ENCODE data around the gene BCL2A1. TPM values are rescaled to one million over a fixed set of nuclear protein-coding genes. Genes with fewer than 3 reads are reported as not detected.
"Not testable (repeated sequence)": the region's sequence is repeated elsewhere in the genome, so short reads cannot be mapped to it uniquely, and the experiment has no call there.

The BCL2A1 gene
- polyA plus RNA-seq = 4.9 TPM
- long read RNA-seq, donor 1, partial matches to known transcripts = 0 of 1 reads
- long read RNA-seq, donor 1, other reads (novel, unspliced or antisense) = 0 of 1 reads
- long read RNA-seq, donor 2, partial matches to known transcripts = 0 of 5 reads
- long read RNA-seq, donor 2, other reads (novel, unspliced or antisense) = 0 of 5 reads
- long read RNA-seq, donor 3 = 0 reads
- long read RNA-seq, donor 4 = 0 reads
- long read RNA-seq, donor 5 = 0 reads
- long read RNA-seq, donor 6, partial matches to known transcripts = 0 of 5 reads
- long read RNA-seq, donor 6, other reads (novel, unspliced or antisense) = 0 of 5 reads
- long read RNA-seq, donor 7, partial matches to known transcripts = 0 of 1 reads
- long read RNA-seq, donor 7, other reads (novel, unspliced or antisense) = 0 of 1 reads
- long read RNA-seq, donor 8, partial matches to known transcripts = 0 of 3 reads
- long read RNA-seq, donor 8, other reads (novel, unspliced or antisense) = 0 of 3 reads
- long read RNA-seq, donor 9, transcript BCL2A1-201 (2 exons, 1,033 nt) = major isoform, 7 of 14 reads
- long read RNA-seq, donor 9, partial matches to known transcripts = 0 of 14 reads
- long read RNA-seq, donor 9, other reads (novel, unspliced or antisense) = 6 of 14 reads
- long read RNA-seq, donor 10 = 0 reads
- long read RNA-seq, donor 11, partial matches to known transcripts = 0 of 5 reads
- long read RNA-seq, donor 11, other reads (novel, unspliced or antisense) = 0 of 5 reads

GRCh38 chr15:79970624-79971434 is at the start of gene BCL2A1:
Gene BCL2A1, minus strand, starts transcription at chr15:79971196. Its CDS starts 77 bp downstream, at chr15:79971119.
- H3K4me3 ChIP-seq (ENCODE audit: low read length) = no peak within 1 kb of the TSS
- H3K4me1 ChIP-seq (ENCODE audit: control insufficient read depth, insufficient read depth, low read length) = no peaks in the 10 kb centered on the region
- H3K9me3 ChIP-seq (ENCODE audit: control insufficient read depth, low read depth, low read length) = no peaks in the 10 kb centered on the region
- 75% methylated on average over 9 of the region's 11 CpGs for WGBS (ENCODE audit: insufficient coverage, low lambda C conversion rate)
- peak in 1 of 2 donors; percentile 50 for DNase-seq
- H3K27ac ChIP-seq (ENCODE audit: low read length) = peak within 1 kb of the TSS; percentile 16
- H3K27me3 ChIP-seq (ENCODE audit: control insufficient read depth, insufficient read depth, low read length) = no peaks in the 10 kb centered on the region
- H3K36me3 ChIP-seq (ENCODE audit: control insufficient read depth, insufficient read depth, low read length) = no peaks in the 10 kb centered on the region

GRCh38 chr15:80020731-80021130 is 49.7 kb upstream of the BCL2A1 start:
- Histone ChIP-seq H3K4me1 (ENCODE audit: control insufficient read depth, insufficient read depth, low read length) (no peaks in the 10 kb centered on the region), H3K36me3 (ENCODE audit: control insufficient read depth, insufficient read depth, low read length) (no peaks in the 10 kb centered on the region), H3K27me3 (ENCODE audit: control insufficient read depth, insufficient read depth, low read length) (no peaks in the 10 kb centered on the region), H3K4me3 (ENCODE audit: low read length) (no peak overlapping the region), H3K27ac (ENCODE audit: low read length) (no peak overlapping the region), H3K9me3 (ENCODE audit: control insufficient read depth, low read depth, low read length) (peaks cover 4% of the 10 kb centered on the region)
- no CpG with 5 or more reads among the region's 3 CpGs for WGBS (ENCODE audit: insufficient coverage, low lambda C conversion rate)
- DNase-seq = no peak

GRCh38 chr15:80020149-80020548 is 49.2 kb upstream of the BCL2A1 start:
- WGBS (ENCODE audit: insufficient coverage, low lambda C conversion rate) = 89% methylated on average over 1 of the region's 6 CpGs
- not testable (repeated sequence) for H3K36me3 ChIP-seq (ENCODE audit: control insufficient read depth, insufficient read depth, low read length); DNase-seq; H3K4me3 ChIP-seq (ENCODE audit: low read length); H3K4me1 ChIP-seq (ENCODE audit: control insufficient read depth, insufficient read depth, low read length); H3K27ac ChIP-seq (ENCODE audit: low read length); H3K9me3 ChIP-seq (ENCODE audit: control insufficient read depth, low read depth, low read length); H3K27me3 ChIP-seq (ENCODE audit: control insufficient read depth, insufficient read depth, low read length)

GRCh38 chr15:80019168-80019745 is 48.3 kb upstream of the BCL2A1 start:
- H3K4me1 ChIP-seq (ENCODE audit: control insufficient read depth, insufficient read depth, low read length) = no peaks in the 10 kb centered on the region
- no peaks in the 10 kb centered on the region for H3K36me3 ChIP-seq (ENCODE audit: control insufficient read depth, insufficient read depth, low read length)
- no peak for DNase-seq
- no peak overlapping the region for H3K4me3 ChIP-seq (ENCODE audit: low read length)
- H3K9me3 ChIP-seq (ENCODE audit: control insufficient read depth, low read depth, low read length) = peaks cover 4% of the 10 kb centered on the region
- no CpG with 5 or more reads among the region's 8 CpGs for WGBS (ENCODE audit: insufficient coverage, low lambda C conversion rate)
- H3K27ac ChIP-seq (ENCODE audit: low read length) = no peak overlapping the region
- no peaks in the 10 kb centered on the region for H3K27me3 ChIP-seq (ENCODE audit: control insufficient read depth, insufficient read depth, low read length)

GRCh38 chr15:80017139-80017538 is 46.1 kb upstream of the BCL2A1 start:
- H3K4me3 ChIP-seq (ENCODE audit: low read length); H3K27ac ChIP-seq (ENCODE audit: low read length): not testable (repeated sequence)
- WGBS (ENCODE audit: insufficient coverage, low lambda C conversion rate) = no CpG with 5 or more reads among the region's 8 CpGs

GRCh38 chr15:80016506-80016905 is 45.5 kb upstream of the BCL2A1 start:
- not testable (repeated sequence) for DNase-seq; H3K4me3 ChIP-seq (ENCODE audit: low read length); H3K27ac ChIP-seq (ENCODE audit: low read length); H3K36me3 ChIP-seq (ENCODE audit: control insufficient read depth, insufficient read depth, low read length); H3K27me3 ChIP-seq (ENCODE audit: control insufficient read depth, insufficient read depth, low read length); H3K9me3 ChIP-seq (ENCODE audit: control insufficient read depth, low read depth, low read length); H3K4me1 ChIP-seq (ENCODE audit: control insufficient read depth, insufficient read depth, low read length)
- WGBS (ENCODE audit: insufficient coverage, low lambda C conversion rate) = no CpG with 5 or more reads among the region's 27 CpGs

More at GRCh38 chr15:80017139-80017538, 46.1 kb upstream of the BCL2A1 start:
- not testable (repeated sequence) for H3K36me3 ChIP-seq (ENCODE audit: control insufficient read depth, insufficient read depth, low read length); H3K4me1 ChIP-seq (ENCODE audit: control insufficient read depth, insufficient read depth, low read length); DNase-seq; H3K9me3 ChIP-seq (ENCODE audit: control insufficient read depth, low read depth, low read length); H3K27me3 ChIP-seq (ENCODE audit: control insufficient read depth, insufficient read depth, low read length)

- no peaks in the 10 kb centered on the region for H3K4me1 ChIP-seq (ENCODE audit: control insufficient read depth, insufficient read depth, low read length)
- H3K4me3 ChIP-seq (ENCODE audit: low read length) = no peak overlapping the region
- peaks cover 4% of the 10 kb centered on the region for H3K9me3 ChIP-seq (ENCODE audit: control insufficient read depth, low read depth, low read length)
- no peak for DNase-seq
- no CpG with 5 or more reads among the region's 2 CpGs for WGBS (ENCODE audit: insufficient coverage, low lambda C conversion rate)
- no peaks in the 10 kb centered on the region for H3K27me3 ChIP-seq (ENCODE audit: control insufficient read depth, insufficient read depth, low read length)
- no peaks in the 10 kb centered on the region for H3K36me3 ChIP-seq (ENCODE audit: control insufficient read depth, insufficient read depth, low read length)
- no peak overlapping the region for H3K27ac ChIP-seq (ENCODE audit: low read length)
These were observed 44.2 kb upstream of the BCL2A1 start for GRCh38 chr15:80015156-80015555.

- H3K9me3 ChIP-seq (ENCODE audit: control insufficient read depth, low read depth, low read length); H3K27me3 ChIP-seq (ENCODE audit: control insufficient read depth, insufficient read depth, low read length); H3K4me3 ChIP-seq (ENCODE audit: low read length); H3K4me1 ChIP-seq (ENCODE audit: control insufficient read depth, insufficient read depth, low read length); H3K36me3 ChIP-seq (ENCODE audit: control insufficient read depth, insufficient read depth, low read length); H3K27ac ChIP-seq (ENCODE audit: low read length); DNase-seq: not testable (repeated sequence)
- no CpG with 5 or more reads among the region's 7 CpGs for WGBS (ENCODE audit: insufficient coverage, low lambda C conversion rate)
These were observed 43.2 kb upstream of the BCL2A1 start for GRCh38 chr15:80014186-80014585.

- Histone ChIP-seq H3K4me3 (ENCODE audit: low read length) (no peak overlapping the region), H3K36me3 (ENCODE audit: control insufficient read depth, insufficient read depth, low read length) (no peaks in the 10 kb centered on the region), H3K4me1 (ENCODE audit: control insufficient read depth, insufficient read depth, low read length) (no peaks in the 10 kb centered on the region), H3K9me3 (ENCODE audit: control insufficient read depth, low read depth, low read length) (peaks cover 4% of the 10 kb centered on the region), H3K27me3 (ENCODE audit: control insufficient read depth, insufficient read depth, low read length) (no peaks in the 10 kb centered on the region), H3K27ac (ENCODE audit: low read length) (no peak overlapping the region)
- no peak for DNase-seq
- WGBS (ENCODE audit: insufficient coverage, low lambda C conversion rate) = no CpG with 5 or more reads among the region's 6 CpGs
These were observed 41.2 kb upstream of the BCL2A1 start for GRCh38 chr15:80012060-80012726.

Measured in large intestine (tissue), 12 donors.